Middle frontal gyrus (tissue), 1 donor: ENCODE measurements around the gene VSTM2L.

Source experiments
- DNase-seq: peaks from one replicate; pipeline ENCODE4 v3.0.0-alpha.2; 2015; ENCODE audit warnings: low spot score; ENCODE audit errors: extremely low spot score

VSTM2L gene

GRCh38 chr20:37986873-37987601 is 84.1 kb downstream of the VSTM2L start:
- no peak for DNase-seq

- DNase-seq = no peak
These were observed 84.8 kb downstream of the VSTM2L start for GRCh38 chr20:37987602-37988290.

DNA sequence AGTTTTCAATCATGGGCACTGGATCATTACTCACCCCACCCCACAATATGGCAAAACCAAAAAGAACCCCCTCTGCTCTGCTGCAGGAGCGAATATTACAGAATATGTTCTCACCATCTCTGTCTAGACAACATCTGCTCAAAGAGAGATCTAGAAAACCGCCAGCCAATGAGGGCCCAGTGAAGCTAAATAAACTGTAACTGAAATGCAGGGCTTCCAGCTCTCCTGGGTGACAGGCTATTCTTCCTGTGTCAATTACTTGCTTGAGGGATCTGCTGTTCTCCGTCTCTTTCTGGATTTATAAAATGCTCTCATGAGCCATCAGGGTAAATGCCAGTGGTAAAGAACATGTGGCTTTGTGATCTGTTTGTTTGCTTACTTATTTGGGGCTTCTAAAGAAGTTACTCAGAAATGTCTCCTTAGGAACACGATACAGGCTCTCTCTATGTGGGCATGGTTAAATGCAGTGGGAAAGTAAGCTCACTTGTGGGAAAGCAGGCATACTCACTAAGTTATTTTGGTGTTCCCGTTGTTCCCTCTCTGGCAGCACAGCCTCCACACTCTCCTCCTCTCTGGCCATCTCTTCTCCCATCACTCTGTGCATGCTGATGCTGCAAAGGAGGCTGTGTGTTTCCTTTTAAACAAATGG is 85.5 kb downstream of the VSTM2L start:
- no peak for DNase-seq

DNA sequence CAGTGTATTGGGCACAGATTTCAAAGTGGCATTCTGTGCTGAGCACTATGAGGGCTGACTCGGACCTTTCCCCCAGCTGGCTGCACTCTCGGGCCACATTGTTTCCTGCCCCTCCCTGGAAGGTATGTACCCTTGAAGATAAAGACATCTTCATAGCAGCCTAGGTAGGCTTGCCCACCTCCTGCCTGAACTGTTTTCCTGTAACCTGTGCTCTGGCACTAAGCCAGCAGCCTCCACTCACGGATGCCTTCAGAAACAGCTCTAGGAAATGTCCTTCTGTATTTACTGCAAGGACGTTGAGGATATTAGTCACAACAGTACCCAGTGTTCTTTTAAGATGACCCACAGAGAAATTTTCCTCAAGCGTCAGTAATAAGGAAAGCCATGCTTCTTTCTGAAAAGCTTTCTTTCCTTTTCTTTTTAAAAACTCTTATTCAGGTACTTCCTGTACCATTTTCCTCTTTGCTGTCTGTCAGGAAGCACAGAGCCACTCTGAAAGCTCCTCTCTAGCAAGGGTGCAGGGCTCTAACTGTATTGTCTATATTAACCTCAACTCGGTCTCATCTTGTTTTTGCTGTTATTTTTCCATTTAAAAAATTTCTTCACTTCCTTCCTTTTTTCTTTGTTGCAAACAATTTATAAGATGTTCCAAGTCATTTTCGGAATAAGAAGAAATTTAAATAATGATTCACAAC is 86.8 kb downstream of the VSTM2L start:
- DNase-seq = no peak

DNA sequence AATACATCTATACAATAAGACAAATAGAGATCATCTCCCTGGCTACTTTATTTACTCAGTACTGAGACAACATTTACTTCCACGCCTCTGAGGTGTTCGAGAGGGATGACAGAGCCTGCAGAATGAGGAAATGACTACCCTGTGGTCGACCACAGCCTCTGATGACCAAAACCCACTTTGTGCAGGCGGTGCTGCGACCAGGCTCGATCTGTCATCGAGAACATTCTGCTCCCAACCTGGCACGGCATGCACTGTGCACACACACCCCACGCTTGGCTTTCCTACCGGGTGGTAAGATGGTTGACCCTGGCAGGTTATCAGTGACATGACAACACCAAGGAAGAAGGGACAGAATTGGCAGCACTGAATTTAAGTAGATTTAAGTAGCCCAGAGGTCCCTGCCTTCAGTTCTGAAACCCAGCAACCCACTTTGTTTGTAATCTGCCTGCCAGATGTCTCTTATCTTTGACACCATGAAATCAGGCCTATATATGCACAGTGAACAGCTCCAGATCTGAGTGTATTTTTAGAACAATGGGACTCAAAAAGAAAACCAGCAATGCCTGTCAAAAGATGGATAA is 87.7 kb downstream of the VSTM2L start:
- DNase-seq = no peak

DNA sequence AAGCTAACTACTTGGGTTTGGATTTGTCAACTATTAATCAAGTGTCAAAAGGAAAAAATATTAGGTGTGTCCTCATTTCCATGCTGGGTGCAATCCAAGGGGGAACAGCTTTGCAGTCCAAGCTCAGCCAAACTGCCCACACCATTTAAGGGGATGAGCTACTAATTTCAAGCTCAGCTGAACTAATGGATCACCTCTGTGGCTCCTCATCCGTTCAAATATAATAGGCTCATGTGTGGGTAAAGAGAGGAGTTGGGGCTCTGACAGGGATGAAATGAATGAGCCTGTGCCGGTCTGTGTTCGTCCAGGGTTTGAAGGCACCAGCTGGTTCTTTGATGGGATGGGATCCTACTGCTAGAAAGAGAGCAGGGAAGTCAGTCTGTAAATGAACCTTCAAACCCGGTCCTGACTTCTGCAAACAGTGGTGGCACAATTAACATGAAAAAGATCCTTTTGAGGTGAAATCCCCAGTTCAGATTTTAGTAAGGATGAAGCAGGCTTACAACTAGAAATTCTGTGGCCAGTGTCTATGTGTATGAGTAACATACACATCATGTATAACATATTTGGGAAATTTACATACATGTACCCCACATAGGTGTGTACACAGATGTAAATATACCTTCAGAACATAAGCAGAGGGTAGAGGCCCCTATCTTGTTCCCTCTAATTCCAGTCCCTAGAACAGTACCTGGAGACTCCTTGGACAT is 88.4 kb downstream of the VSTM2L start:
- no peak for DNase-seq

DNA sequence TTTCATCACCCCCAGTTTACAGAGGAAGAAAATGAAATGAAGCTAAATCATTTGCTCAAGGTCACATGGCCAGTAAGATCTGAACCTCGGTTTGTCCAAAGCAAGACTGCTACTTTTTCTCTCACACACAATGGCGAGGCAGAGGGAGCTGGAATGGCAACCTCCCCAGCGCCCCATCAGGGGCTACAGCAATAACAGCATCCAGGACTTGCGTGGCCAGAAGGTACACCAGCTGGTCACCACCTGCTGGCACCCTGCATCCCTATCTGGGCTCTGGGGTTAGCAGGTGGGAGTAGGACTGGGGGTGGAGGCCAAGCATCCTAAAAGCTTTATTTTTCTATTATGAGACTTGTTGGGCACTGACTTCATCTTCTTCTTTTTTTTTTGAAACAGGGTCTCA is 89.0 kb downstream of the VSTM2L start:
- no peak for DNase-seq

- DNase-seq = no peak
These were observed 90.0 kb downstream of the VSTM2L start for GRCh38 chr20:37992802-37993409.

DNA sequence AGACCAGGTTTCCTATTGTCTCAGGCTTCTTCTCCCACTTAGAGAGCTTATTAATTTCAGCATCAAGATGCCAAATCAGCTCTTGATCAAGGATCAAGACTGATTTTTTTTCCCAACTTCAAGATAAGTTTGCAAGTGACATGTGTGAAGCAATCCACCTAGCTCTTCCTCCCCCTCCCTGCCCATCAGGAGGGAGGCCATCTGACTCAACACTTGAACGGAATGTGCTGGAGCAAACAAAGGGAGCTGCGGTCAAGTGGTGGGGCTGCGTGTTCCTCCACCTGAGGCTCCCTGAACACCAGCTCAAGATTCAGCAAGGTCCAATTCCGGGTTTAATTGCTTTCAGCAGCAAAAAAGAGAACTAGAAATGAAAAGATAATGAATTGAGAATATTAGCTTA is 91.6 kb downstream of the VSTM2L start:
- no peak for DNase-seq
